GM12801 (cell line): ENCODE results near the gene FAM193B.

ENCODE experiments used
- TF ChIP-seq, protein P1 (sequence below): IDR thresholded peaks from one replicate; pipeline ENCODE4 v1.5.1; 2011; ENCODE audit warnings: control low read depth; ENCODE audit not compliant: insufficient read length; ENCODE audit errors: extremely low read depth

The FAM193B gene

DNA sequence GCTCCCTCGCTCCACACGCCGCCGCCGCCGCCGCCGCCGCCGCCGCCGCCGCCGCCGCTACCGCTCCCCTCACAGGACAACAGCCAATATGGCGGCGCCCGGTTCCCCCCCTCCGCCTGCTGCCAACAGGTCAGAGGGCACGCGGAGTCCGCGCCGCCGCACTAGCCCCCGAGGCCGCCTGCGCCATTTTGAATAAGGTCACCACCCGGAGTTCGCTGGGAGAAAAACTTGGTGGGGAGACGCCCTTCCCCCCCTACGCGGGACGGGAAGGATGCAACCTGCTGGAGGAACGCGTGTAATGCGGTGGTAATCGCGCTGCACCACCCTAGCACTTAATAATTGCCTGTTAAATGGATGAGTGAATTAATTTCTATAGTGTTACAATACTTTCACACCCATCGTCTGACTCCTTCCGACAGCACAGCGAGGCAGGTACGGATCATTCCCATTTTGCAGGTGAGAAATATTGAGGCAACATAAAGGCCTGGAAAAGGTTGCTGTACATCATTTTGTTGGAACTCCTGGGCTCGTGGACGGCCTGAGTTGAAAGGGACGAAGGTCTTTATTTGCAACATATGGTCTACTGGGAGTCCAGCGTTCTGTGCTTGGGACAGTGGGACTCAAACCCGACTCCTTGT, at the start of gene FAM193B:
TSS of gene FAM193B (minus strand) at position 90 of the 638 bp plus-strand sequence. CDS start 105 bp downstream, outside the sequence.
- TF ChIP-seq, protein P1, sequence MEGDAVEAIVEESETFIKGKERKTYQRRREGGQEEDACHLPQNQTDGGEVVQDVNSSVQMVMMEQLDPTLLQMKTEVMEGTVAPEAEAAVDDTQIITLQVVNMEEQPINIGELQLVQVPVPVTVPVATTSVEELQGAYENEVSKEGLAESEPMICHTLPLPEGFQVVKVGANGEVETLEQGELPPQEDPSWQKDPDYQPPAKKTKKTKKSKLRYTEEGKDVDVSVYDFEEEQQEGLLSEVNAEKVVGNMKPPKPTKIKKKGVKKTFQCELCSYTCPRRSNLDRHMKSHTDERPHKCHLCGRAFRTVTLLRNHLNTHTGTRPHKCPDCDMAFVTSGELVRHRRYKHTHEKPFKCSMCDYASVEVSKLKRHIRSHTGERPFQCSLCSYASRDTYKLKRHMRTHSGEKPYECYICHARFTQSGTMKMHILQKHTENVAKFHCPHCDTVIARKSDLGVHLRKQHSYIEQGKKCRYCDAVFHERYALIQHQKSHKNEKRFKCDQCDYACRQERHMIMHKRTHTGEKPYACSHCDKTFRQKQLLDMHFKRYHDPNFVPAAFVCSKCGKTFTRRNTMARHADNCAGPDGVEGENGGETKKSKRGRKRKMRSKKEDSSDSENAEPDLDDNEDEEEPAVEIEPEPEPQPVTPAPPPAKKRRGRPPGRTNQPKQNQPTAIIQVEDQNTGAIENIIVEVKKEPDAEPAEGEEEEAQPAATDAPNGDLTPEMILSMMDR: no peak

DNA sequence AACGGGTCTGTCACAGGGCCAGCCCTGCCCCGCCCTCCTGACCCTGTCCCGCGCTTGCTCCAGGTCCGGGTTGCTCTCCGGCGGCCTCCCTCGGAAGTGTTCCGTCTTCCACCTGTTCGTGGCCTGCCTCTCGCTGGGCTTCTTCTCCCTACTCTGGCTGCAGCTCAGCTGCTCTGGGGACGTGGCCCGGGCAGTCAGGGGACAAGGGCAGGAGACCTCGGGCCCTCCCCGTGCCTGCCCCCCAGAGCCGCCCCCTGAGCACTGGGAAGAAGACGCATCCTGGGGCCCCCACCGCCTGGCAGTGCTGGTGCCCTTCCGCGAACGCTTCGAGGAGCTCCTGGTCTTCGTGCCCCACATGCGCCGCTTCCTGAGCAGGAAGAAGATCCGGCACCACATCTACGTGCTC, 49.8 kb upstream of the FAM193B start:
- TF ChIP-seq, protein P1: no peak

DNA sequence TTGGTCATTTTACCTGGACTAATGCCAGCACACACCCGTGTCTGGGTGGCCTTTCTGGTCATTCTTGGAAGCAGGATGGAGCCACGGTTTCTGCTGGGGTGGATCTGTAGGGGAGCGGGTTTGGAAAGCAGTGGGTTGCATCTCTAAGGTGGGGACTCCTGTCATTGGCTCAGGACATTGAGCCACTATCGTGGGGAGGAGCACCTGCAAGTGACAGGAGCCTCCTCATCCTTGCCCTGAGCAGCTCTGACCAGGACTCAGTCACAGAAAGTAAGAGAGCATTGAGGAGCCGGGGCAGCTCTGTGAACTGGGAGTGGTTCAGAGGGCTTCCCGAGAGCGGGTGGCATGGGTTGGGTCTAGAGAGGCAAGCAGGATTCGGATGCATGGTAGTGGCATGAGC, 49.3 kb upstream of the FAM193B start:
- TF ChIP-seq, protein P1: no peak

DNA sequence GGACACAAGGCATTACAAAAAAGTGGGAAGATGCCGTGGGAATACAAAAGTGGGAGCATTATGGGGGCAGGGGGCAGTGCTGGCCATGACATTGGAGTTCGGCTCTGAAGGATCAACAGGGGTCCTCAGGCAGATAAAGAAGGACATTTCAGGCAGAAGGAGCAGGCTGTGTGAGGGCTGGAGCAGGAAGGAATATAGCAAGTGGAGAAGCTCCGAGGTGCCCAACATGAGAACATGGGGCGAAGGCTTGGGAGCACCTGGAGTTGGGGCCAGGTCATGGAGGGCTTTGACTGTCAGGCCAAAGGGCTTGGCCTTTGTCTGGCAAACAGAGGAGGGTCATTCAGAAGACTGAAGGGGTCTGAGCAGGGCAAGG, 48.1 kb upstream of the FAM193B start:
- TF ChIP-seq, protein P1: no peak

DNA sequence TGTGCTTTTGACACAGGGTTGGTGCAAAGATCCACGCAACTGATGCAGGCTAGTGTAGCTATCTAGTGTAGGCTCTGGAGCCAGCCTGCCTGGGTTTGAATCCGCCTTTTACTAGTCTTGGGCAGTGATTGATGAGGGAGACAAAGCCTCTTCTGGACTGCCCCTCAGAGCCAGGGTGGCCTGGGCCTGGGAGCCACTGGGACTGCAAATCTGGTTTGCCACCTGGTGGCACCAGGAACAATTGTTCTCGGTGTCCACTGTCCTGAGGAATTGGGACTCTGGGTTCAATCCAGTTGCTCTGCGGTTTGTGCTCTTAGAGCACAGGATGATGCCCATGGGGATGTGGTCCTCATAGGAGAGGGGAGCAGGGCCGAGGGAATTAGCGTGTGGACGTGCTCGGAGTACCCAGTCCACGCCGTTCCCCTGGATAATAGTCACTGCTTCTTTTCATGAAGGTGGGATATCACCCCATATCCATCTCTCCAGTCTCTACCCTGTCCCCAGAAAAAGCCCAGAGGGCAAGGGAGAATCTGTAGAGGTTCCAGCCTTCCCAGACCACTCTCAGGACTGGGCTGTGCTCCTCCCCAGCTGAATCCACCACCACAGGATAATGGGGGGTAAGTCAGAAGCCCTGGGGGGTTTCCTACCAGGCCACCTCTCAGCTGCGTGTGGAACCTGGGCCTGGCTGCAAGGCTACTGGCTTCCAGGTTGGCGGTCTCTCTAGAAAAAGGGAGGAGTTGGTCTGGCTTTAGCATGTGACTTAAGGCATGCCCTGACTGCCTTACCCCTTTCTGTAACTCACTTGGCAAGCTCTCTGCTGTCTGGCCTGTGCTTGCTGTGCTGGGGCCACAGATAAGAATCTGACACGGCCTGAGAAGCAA, 47.5 kb upstream of the FAM193B start:
- TF ChIP-seq, protein P1: no peak

DNA sequence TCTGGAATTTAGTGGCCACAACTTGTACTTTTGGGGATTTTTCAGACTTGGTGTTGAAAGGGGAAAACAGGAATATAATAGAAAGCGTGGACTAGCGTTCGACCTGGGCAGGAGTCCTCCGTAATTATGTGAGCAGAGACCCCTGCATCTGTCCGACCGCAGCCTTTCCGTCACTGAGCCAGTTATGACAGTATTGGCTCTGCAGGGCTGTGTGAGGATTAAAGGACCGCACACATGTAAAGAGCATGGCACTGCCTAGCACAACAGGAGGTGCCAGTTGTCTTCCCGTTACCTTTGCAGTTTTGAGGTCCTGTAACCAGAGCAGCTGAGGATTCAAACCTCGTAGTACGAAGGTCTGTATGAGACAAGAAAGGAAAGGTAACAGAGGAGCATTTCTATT, 46.8 kb upstream of the FAM193B start:
- TF ChIP-seq, protein P1: no peak

DNA sequence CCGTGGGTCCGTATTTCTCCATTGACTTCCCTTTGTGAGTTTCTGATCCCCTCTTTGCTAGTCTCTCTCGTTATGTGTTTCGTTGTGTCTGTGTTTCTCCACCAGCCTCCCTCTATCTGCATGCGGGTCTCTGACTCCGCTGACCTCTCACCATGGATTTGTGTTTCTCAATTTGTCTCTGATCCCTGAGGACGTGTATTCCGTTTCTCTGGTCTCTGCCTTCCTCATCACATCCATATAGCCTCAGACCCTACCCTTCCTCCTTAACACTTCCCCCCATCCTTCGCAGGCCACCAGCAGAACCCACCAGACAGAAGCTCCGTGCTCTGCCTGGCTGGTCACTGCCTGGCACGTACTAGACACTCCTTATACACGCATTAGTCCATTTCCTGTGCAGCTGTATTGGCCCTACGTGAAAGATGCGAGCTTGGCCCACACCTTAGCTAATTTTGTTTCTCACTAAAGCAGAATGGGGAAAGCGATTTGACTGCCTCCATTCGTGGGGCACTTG, 46.2 kb upstream of the FAM193B start:
- TF ChIP-seq, protein P1: no peak
